Endometrium (tissue), 2 donors: ENCODE results near the gene AFF3.
"Not testable (repeated sequence)": the region's sequence is repeated elsewhere in the genome, so short reads cannot be mapped to it uniquely, and the experiment has no call there.

Source experiments
- FAIRE-seq: peaks from 2 replicates; lab custom pipeline; 2012; peaks lifted over from hg19 to GRCh38; lab: Jason Lieb, UNC
- donor health status: control.
- donor health status: control.

Gene AFF3

DNA sequence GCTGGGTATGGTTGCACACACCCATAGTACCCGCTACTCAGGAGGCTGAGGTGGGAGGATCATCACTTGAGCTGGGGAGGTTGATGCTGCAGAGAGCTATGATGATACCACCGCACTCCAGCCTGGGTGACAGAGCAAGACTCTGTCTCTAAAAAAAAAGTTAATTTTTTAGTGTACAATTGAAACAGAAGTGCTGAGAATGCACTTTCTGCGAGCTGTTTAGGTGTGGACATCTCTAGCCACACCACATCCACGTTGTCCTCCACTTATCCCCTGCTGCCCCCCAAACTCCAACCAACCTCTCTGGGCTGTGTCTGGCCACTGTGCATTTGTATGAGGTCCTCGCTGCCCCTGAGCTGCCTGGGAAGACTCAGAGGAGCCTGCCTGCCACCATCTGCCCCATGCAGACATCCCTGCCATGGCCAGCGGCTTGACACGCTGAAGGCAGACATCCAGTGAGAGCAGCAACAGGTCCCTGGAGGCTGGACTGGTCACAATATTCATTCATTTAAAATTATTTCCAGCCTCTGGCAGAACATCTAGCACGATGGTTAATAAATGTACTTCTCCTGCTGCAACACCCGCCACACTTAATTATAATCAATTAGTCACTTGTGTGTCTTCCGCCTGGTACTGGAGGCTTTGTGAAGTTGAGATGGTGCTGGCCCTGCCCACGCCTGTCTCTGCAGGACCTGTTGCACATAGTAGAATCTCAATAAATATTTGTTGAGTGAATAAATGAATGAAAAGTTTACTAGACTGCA, 3.7 kb upstream of the AFF3 start:
- FAIRE-seq = no peak

DNA sequence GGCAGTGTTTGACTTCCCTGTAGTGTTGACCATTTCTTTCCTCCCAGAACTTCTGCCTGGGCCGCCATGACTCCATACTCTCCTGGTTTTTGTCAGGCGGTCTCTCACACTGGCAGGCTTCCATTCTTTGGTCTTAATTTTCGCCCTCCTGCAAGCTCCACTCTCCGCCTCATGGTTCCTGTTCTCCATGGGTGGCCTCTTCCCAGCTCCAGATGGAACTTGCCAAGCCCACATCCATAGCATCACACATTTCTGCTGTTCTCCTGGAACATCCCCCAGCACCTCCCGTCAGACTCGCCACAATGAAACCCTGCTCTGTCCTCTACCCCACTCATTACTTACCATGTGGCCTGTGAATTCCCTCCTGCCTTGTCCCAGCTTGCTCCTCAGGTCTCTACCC, 896 bp upstream of the AFF3 start:
- no peak for FAIRE-seq

DNA sequence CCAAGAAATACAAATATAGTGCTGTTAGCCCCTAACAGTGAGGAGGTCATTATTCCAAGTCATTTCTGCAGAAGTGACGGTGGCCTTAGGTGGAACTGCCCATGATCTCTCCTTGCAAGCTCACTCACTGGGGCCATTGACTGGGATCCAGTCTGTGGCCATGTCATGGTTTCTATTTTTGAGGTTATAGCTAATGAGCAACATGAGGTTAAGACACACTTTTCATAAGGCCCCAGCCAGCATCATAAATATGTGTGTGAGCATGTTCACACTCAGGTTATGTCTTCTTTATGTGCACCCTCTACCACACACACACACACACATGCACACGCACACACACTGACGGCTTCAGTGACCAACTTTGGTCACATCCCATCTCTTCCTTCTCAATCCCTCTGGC, 484 bp downstream of the AFF3 start:
- FAIRE-seq = no peak

DNA sequence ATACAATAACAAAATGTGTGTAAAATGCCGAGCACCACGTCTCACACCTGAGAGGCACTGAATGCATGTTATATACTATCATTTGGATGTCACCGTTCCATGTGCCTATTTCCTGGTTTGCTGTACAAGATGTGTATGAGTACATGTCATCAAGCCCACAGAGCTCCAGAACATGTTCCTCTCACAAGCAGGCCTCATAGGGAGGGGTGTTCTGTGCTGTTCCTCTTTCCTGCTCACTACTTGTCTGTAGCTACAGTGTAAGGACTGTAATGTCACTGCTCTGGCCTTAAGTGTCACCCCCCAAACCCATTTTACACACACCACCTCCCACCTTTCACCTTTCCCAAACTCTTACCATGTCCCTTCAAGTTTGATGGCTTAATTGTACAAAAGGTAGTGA, 1.8 kb downstream of the AFF3 start:
- no peak for FAIRE-seq

DNA sequence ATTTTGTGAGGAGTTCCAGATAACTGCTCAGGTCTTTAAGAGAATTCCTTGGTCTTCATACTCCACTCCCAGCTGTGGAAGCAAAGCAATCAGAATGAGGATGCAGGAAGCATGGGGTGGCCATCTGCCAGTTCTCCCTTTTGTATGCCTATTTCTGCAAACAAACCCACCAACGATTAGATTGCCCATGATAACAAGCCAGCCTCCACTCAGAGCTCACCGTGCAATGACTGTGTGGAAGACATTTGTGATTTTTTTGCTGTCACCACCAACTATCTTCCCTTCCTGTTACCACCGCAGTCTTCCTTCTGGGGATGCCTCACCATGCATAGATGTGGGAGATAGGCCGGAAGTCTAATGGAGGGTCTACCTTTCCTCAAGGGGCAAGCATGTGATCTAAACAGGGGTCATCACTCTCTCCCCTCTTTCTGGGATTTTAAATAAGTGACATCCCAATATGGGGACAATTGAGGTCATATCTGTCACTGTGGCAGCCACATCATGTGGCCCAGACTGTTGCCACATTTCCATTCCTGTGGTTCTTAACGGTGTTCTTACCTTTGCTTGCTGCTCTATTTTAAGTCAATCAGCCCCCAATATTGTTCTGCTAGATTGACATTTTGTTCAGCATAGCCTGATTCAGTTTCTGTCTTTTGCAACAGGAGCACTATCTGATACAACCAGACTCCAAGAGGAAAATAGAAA, 4.4 kb downstream of the AFF3 start:
- FAIRE-seq = no peak

DNA sequence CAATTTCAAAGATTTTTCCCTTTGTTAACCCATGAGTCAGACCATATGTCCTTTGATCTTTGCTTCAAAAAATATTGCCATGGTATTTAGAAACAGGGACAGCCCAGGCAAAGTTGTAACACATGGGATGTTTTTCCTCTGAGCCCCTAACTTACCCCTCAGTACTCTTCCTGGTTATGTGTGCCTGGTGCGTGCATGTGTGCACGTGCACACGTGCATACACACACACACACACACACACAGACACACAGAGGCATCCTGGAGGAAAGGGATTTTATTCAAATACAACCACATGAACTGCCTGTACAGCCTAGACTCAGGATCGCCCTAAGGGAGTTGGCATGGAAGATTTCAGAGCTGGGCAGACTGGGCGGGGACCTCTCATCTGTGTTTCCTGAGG, 5.1 kb downstream of the AFF3 start:
- no peak for FAIRE-seq

DNA sequence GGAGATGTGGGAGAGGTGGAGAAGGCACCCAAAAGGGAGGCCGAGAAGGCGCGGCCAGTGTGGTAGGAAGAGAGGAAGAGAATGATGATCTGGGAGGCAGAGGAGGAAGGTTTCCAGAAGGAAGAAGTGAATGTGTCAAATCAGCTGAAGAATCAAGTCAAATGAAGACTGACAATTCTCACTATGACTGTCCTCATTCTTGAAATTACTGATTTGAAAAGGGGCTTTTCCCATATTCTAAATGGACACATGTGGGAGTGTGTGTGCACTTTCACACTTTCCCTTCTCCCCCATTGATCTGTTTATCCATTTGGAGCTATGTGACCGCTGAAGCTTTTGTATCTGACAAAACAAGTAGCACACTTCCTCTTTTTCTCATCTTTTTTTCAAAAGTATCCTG, 6.1 kb downstream of the AFF3 start:
- no peak for FAIRE-seq

DNA sequence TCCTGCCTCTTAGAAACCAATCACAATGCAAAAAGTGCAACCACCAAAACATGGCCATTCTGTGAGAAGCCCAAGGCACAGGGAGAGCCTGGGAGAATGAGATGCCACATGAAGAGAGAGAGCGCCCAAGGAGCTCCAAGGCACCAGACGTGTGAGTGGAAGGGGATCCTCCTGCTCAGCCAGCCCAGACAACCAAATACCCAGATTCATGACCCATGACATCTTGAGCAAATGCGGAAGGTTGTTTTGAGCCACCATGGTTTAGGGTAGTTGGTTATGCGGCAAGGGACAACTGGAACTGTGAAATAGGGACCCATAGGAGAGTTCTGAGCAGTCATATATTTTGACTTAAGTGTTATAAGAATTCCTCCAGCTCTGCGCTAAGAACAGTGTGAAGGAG, 7.0 kb downstream of the AFF3 start:
- FAIRE-seq = no peak

DNA sequence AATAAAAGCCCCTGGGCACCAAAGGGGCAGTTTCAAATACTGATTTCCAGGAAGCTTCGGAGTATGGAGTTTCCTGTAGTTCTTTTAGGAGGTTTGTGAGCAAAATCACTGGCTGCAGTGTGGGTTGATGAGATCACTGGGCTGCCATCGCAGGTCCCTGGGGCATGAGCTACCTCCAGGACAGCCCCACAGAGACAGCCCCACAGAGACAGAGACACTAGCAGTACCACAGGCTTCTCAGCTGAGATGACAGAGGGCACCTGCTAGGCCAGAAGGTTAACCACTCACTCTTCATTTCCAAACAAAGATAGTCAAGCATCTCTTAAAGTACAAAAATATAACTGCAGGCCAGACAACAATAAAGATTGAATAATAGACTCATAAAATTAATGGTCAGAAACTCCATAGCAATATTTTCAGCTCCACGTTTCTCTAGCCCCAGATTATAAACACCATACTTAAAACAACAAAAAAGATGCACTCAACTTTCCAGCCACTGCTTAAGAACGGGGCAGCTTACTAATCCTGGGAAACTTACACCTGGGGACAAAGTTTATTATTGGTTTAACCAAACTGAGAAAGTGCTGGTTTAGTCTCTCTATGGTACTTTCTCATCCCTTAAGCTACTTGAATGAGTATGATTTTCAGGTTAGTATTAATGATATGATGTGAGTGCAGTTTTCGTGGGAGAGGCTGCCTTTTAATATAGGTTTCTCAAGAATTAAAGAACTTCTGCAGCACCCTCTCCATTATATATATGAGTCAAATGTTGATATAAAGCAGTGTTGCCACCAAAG, 11.6 kb downstream of the AFF3 start:
- FAIRE-seq = no peak

DNA sequence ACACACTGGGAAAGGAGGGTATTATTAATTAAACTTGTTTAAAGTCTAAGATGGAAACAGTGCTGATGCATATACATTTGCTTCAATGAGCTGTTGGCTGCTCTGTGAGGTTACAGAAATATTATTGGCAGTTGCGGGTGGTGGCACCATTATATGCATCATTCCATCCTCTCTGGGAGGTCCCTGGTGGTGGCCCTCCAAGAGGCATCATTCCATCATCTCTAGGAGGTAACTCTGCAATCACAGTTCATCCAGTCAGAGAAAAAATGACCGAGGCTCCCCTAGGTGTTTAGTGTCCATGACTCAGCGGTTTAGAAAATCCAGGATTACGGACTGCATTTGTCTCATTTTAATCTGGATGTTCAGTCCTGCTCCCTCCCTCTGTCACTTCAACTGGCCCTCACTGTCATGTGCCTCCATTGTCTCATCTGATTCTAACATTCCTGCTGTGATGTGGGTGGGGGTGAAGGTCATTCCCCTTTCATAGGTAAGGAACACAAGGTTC, 15.4 kb downstream of the AFF3 start:
- FAIRE-seq = no peak

DNA sequence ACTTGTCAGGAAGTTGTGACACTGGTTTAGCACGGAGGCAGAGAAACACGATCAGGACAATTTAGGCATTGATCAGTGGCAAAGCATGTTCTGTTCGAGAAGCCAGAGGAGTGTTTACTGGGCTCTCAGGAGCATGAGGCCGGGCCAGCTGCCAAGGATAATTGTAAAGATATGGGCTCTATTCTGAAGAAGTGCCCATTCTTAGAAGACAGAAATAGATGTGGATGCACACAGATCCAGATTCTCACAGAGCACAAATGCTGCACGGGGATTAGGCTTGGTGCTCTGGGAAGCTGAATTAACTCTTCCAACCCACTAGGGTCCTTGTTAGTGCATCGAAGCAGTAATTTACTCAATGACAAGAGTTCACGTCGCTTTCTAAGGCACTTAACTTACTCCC, 16.2 kb downstream of the AFF3 start:
- no peak for FAIRE-seq

DNA sequence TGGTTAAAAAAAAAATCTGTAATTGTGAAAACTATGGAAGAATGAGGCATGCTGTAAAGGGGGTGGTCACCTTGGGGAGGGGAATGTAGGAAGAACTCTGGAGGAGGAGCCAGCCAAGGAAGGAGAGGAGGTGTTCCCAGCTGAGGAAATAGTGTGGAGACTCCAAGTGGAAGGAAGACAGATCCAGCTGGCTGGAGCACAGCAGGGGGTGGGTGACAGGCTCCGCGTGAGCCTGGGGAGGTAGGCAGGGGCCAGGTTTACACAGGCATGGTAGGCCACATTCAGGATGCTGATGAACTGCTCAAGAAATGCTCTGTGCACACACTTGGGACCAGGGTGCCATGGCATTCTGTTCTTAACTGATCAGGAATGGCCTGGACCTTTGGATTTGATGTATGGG, 16.8 kb downstream of the AFF3 start:
- FAIRE-seq = no peak

DNA sequence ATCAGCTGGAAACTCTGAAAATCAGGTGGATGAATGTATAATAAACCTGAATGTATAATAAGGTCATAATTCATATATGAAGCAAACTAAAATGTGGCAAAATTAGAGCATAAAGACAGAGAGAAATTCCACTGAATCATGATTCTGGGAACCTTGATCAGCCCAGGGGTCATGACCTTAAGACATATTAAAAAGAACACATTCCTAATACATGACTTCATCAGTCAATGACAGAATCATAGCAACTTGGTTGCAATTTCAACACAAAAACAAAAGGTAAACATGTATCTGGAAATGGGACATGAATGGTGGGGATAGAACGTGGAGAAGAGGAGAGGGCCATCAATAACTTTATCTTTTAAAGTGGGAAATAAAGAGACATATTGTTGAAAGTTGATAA, 17.6 kb downstream of the AFF3 start:
- FAIRE-seq = no peak

DNA sequence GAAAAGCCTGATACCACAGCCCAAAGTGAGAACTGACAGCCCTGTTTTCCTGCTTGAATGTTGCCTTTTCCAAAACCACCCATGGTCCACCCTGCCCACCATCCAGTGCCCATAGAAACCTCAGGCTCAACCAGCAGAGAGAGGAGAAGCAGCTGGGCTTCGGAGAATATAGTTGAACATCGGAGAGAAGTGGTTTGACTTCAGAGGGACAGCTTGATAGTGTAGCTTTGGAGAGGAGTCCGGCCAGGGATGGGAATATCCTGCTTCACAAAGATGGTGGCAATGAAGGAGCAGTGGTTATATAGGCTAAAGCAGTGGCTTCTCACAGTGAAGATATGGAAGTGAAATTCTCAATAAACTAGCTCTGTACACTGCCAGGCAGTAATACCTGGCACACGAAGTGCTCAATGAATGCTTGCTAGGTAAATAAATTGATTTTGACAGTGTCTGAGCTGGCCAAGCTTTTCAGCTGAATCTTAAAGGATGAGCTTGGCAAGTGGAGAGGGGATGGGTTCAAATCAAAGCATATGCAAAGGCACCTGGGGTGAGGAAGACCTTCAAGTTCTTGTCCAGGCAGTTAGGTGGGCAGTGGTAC, 21.2 kb downstream of the AFF3 start:
- FAIRE-seq = no peak

DNA sequence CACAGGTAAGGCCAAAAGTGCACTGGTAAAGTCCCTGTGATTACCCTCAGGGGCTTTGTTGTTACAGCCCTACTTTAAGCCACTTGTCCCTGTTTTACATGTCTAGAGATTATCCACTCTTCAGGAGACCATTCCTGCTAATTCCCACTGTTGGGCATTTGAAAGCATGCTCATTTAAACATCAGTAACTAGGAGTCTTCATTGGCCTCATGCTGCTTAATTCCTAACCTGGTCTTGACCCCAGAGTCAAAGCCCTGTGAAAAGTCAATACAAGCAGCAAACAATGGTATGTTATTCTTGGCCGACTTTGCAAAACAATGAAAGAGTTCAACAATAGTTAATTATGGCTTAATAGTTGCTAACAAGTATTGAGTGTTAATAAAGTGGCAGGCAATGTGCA, 23.2 kb downstream of the AFF3 start:
- no peak for FAIRE-seq

DNA sequence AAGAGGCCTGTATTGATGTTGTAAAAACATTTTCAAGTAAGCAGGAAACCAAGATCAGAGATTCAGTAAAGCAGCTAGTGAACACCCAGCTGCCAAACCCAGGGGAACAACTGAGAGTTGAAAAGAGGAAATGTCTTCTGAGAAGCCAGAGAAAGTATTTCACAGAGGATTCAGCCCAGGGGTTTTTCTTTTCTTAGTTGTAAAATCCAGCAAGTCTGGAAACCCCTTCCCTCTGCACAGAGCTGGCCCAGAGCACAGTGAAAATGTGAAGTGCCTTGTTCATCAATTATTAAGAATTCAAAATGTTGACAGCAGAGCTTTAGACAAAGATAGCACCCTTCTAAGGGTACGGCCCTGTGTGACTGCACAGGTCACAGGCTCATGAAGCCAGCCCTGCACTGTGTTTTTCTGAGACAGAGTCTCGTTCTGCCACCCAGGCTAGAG, 28.4 kb downstream of the AFF3 start:
- FAIRE-seq = no peak

DNA sequence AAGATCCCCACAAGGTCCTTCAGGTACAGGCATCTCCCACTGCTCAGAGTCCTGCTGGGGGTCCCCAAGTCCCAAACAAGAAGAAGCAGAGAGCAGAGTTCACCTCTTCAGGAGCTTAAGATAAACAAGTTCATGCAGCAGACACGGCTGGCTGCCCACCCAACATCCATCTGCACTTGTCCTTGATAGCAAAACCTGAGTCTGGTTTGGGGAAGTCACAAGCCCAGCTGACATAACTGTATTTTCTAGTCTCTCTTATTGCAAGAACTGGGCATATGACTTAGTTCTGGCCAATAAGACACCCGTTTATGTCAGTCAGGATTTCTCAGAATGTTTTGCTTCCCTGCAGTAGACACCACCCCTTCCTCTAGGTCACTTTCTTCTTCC, 31.8 kb downstream of the AFF3 start:
- no peak for FAIRE-seq

DNA sequence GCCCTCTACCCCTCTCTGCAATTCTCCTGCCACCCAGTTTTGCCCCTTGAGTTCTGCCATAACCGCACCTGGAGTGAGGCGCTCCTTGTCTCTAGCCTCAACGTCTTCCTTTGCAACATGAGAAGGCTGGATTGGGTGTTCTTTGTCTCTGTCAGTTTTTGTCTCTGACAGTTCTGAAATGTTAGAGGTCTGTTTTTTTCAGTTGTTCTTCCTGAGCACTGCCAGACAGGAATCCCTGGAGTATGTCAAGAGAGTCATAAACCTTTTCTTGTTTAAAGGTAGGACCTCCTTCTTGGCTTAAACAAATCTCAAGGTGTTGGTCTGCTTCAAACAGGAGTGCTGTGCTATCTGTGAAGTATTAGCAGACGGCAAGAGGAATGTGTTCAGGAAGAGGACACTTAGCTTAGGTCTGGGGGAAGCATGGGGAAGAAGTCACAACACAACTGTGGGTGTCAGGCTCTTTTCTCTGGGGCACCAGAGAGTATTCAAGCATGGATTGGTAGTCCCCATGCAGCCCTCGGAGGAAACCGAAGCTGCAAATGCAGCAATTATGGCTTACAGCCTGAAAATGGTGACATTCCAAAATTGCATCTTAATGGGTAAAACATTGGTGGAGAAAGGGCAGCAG, 32.3 kb downstream of the AFF3 start:
- no peak for FAIRE-seq

DNA sequence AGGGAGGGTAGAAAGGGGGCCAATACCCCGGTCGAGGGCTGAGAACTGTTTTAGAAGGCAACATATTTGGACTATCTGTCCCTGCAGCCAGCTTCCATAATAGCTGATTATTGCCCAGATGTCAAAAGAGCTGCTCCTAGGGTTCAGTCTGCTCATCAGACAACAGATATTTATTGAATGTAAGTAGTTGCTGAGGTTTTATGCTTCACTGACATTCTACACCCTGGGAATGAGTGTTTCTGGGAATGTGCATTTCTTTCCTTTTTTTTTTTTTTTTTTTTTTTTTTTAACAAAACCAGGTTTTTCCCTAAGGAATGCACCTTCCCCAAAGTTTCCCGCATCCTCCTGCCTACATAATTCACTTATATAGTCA, 33.8 kb downstream of the AFF3 start:
- not testable (repeated sequence) for FAIRE-seq

DNA sequence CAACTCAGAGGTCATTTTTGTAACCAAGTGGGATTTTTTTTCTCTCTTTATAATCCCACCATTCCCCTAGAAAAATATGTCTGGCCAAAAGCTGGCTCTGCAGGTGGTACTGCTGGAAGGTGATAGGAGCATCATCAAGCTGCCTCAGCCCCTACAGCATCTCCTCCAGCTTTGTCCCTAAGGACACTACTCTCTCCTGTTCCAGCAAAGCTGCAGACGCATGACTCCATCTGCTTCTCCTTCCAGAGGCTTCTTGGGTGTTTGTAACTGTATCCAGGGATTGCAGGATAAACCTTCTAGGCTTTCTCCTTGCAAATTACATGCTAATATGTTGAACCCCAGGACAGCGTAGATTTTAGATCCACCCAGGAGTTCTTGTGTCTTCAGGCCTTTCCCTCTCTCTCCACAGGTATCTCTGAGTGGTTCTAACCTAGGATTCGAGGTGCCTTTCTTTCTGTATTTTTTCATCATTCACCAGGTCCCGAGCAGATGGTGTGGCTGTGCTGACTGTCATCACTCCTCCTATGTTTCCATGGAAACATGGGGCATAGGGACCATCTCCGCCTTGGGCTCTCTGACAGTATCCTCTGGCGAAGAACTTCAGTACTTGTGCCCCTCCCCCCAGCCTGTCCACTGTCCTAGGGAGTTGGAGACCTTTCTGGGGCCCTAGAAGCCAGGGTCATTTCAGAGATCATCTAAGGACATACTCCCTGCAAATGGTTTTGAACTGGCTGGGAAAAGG, 34.3 kb downstream of the AFF3 start:
- no peak for FAIRE-seq

DNA sequence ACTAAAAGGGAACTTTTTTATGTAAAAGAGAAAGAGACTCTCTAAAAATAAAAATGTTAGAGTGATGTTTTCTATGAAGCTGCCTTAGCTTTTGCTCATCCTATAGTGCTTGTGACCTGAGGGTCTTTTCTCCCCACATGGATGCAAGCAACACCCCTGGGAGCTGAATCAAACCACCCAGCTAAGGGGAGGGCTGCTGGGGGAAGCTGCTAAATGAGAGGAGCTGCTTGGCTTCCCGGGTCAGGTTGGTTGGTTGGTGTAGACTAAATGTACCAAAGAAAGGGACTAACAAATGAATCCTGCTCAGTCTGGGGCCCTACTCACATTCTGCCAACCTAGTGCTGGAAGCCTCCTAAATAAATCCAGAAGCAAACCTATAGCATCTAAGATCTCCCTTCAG, 35.0 kb downstream of the AFF3 start:
- FAIRE-seq = no peak
